CD14-positive monocyte (primary cell): Measurements from ENCODE around the gene ID4. TPM values are rescaled to one million over a fixed set of nuclear protein-coding genes. Genes with fewer than 3 reads are reported as not detected.

Source experiments
- DNase-seq, 3 donors: peaks; one replicate each; pipeline ENCODE4 v3.0.0-alpha.2; 2011 to 2022
- H2AFZ ChIP-seq: 2 replicates; pipeline ENCODE4 v1.6.0; 2012; ENCODE audit warnings: mild to moderate bottlenecking, low read depth, low read length, inconsistent platforms; ENCODE audit not compliant: insufficient read depth, poor library complexity, severe bottlenecking
- H3K27ac ChIP-seq, 2 donors: 1 replicate in 1 of 2; 2 replicates in 1 of 2; pipeline ENCODE4 v1.5.1; 2012 to 2013; ENCODE audit warnings: low read length in 2 of 2, control low read depth in 1 of 2, inconsistent platforms in 1 of 2, low read depth in 1 of 2, mild to moderate bottlenecking in 1 of 2
- H3K27me3 ChIP-seq, 2 donors: one replicate each; pipeline versions ENCODE4 v1.6.0 to v1.6.1; 2011 to 2013; ENCODE audit warnings: low read length in 2 of 2; ENCODE audit not compliant: control insufficient read depth in 2 of 2, insufficient read depth in 2 of 2
- H3K36me3 ChIP-seq, 2 donors: replicated peaks in 1 of 2; 1 replicate in 1 of 2; 2 replicates in 1 of 2; pipeline versions ENCODE4 v1.5.1 to v1.6.1; 2012 to 2013; ENCODE audit warnings: low read length in 2 of 2, control low read depth in 1 of 2, inconsistent platforms in 1 of 2, mild to moderate bottlenecking in 1 of 2; ENCODE audit not compliant: insufficient read depth in 2 of 2, control insufficient read depth in 1 of 2
- H3K4me1 ChIP-seq, 2 donors: 1 replicate in 1 of 2; 2 replicates in 1 of 2; pipeline versions ENCODE4 v1.5.1 to v1.6.1; 2012 to 2013; ENCODE audit warnings: low read length in 2 of 2, control low read depth in 1 of 2, inconsistent platforms in 1 of 2, mild to moderate bottlenecking in 1 of 2, moderate library complexity in 1 of 2; ENCODE audit not compliant: insufficient read depth in 2 of 2, control insufficient read depth in 1 of 2
- H3K4me2 ChIP-seq: replicated peaks from 2 replicates; pipeline ENCODE3; 2012; ENCODE audit warnings: low read length, moderate library complexity, mild to moderate bottlenecking; ENCODE audit not compliant: poor library complexity, severe bottlenecking; ENCODE audit errors: extremely low read depth
- H3K4me3 ChIP-seq, 3 experiments: fragments of 200-600 bp in 1 of 3; sonication (generic) in 1 of 3; replicated peaks in 1 of 3; 1 replicate in 2 of 3; 2 replicates in 1 of 3; pipeline ENCODE4 v1.5.1; 2011 to 2013; ENCODE audit warnings: low read length in 3 of 3, mild to moderate bottlenecking in 3 of 3, control low read depth in 2 of 3, low read depth in 2 of 3, inconsistent platforms in 1 of 3, moderate library complexity in 1 of 3
- H3K79me2 ChIP-seq: 2 replicates; pipeline ENCODE4 v1.6.0; 2012; ENCODE audit warnings: mild to moderate bottlenecking, control low read depth, inconsistent platforms, low read length, moderate library complexity; ENCODE audit not compliant: insufficient read depth
- H3K9ac ChIP-seq: 2 replicates; pipeline ENCODE4 v1.6.0; 2017; ENCODE audit warnings: low read length, mild to moderate bottlenecking; ENCODE audit not compliant: insufficient read depth, poor library complexity, severe bottlenecking
- H3K9me3 ChIP-seq, 2 donors: replicated peaks in 1 of 2; 1 replicate in 1 of 2; 2 replicates in 1 of 2; pipeline versions ENCODE4 v1.5.1 to v1.6.1; 2012 to 2013; ENCODE audit warnings: low read length in 2 of 2, control low read depth in 1 of 2; ENCODE audit not compliant: control insufficient read depth in 1 of 2, insufficient read depth in 1 of 2
- H4K20me1 ChIP-seq: 2 replicates; pipeline ENCODE4 v1.6.0; 2012; ENCODE audit warnings: mild to moderate bottlenecking, low read length, control low read depth, moderate library complexity; ENCODE audit not compliant: insufficient read depth
- H3K27ac Mint-ChIP-seq, 7 donors: one replicate each; pipeline ENCODE4 v1.8.0; 2020; ENCODE audit warnings: mild to moderate bottlenecking in 7 of 7, mixed read lengths in 7 of 7, moderate library complexity in 6 of 7, inconsistent platforms in 2 of 7
- H3K27me3 Mint-ChIP-seq, 3 donors: one replicate each; pipeline ENCODE4 v1.8.0; 2021 to 2022; ENCODE audit warnings: low read depth in 3 of 3, mild to moderate bottlenecking in 3 of 3, mixed read lengths in 3 of 3, moderate library complexity in 3 of 3, inconsistent platforms in 1 of 3
- H3K36me3 Mint-ChIP-seq, 2 donors: one replicate each; pipeline ENCODE4 v1.8.0; 2020; ENCODE audit warnings: mixed read lengths in 2 of 2, inconsistent platforms in 1 of 2, mild to moderate bottlenecking in 1 of 2
- H3K4me1 Mint-ChIP-seq: one replicate; pipeline ENCODE4 v1.8.0; 2020; ENCODE audit warnings: mild to moderate bottlenecking, mixed read lengths
- H3K4me3 Mint-ChIP-seq, 2 donors: one replicate each; pipeline ENCODE4 v1.8.0; 2020; ENCODE audit warnings: mild to moderate bottlenecking in 2 of 2, mixed read lengths in 2 of 2, moderate library complexity in 1 of 2
- H3K9me3 Mint-ChIP-seq, 7 donors: one replicate each; pipeline ENCODE4 v1.8.0; 2020 to 2022; ENCODE audit warnings: mixed read lengths in 7 of 7, mild to moderate bottlenecking in 6 of 7, moderate library complexity in 6 of 7, inconsistent platforms in 2 of 7
- CTCF ChIP-seq: fragments of 200-600 bp; IDR thresholded peaks from one replicate; pipeline ENCODE4 v1.8.0; 2022; ENCODE audit warnings: antibody characterized with exemption, mild to moderate bottlenecking
- WGBS: methylation state at CpG from one replicate; pipeline ENCODE4 v1.1.5; 2013; ENCODE audit warnings: missing lambda C conversion rate; ENCODE audit not compliant: insufficient coverage; 5-methylcytosine and 5-hydroxymethylcytosine counted together
- intact Hi-C, 2 donors: fragments of 100-400 bp; cut with micrococcal nuclease; formaldehyde crosslinking; loops; one replicate each; pipeline versions ENCODE4 v1.15.0 to v1.15.1; 2023
- polyA plus RNA-seq, 3 donors: library from polyadenylated mRNA; depleted of rRNA in 1 of 3; unstranded in 2 of 3; stranded (reverse) in 1 of 3; fragments of 300-500 nt in 2 of 3; fragments of >200 nt in 1 of 3; fragmentation: Illumina TruSeq in 2 of 3; gene quantifications; 1 replicate in 2 of 3; 2 replicates in 1 of 3; pipeline ENCODE4 v1.2.3, GENCODE V29; 2012 to 2021

The ID4 gene
- polyA plus RNA-seq, 3 donors = not detected

- Histone ChIP-seq H4K20me1 (no peaks in the 10 kb centered on the region), H3K27ac (no peak overlapping the region), H3K79me2 (no peaks in the 10 kb centered on the region), H3K4me3 (no peak overlapping the region), H2AFZ (no peak overlapping the region), H3K4me1 (no peaks in the 10 kb centered on the region), H3K9me3 (peaks cover 0 to 9% of the 10 kb centered on the region in 2 donors), H3K36me3 (no peaks in the 10 kb centered on the region), H3K9ac (no peak overlapping the region), H3K27me3 (no peaks in the 10 kb centered on the region), H3K4me2 (no peak overlapping the region)
- peaks cover 0 to 6% (median 0%) of the 10 kb centered on the region in 3 donors for H3K27me3 Mint-ChIP-seq
- 90% methylated on average over 2 of the region's 5 CpGs for WGBS
- peaks cover 2 to 6% (median 5%) of the 10 kb centered on the region in 7 donors for H3K9me3 Mint-ChIP-seq
- DNase-seq = no peak
- no peaks in the 10 kb centered on the region for H3K36me3 Mint-ChIP-seq
- H3K4me1 Mint-ChIP-seq = no peaks in the 10 kb centered on the region
- H3K4me3 Mint-ChIP-seq = no peak overlapping the region
- TF ChIP-seq CTCF = no peak
- H3K27ac Mint-ChIP-seq = no peak overlapping the region
- intact Hi-C loops = no loop called here
Observed at GRCh38 chr6:19891451-19891850, 54.3 kb downstream of the ID4 start.
